Lower leg skin (tissue), 3 donors: Measurements from ENCODE around the gene CDH15.

Source experiments
- CTCF ChIP-seq, 3 donors: fragments of 450-650 bp; IDR thresholded peaks; one replicate each; pipeline ENCODE4 v1.5.1; 2016; ENCODE audit warnings: antibody characterized with exemption in 3 of 3, mild to moderate bottlenecking in 3 of 3, moderate library complexity in 2 of 3
- POLR2A ChIP-seq, 2 donors: fragments of 450-650 bp; IDR thresholded peaks; one replicate each; pipeline ENCODE4 v1.6.1; 2016 to 2017; ENCODE audit warnings: antibody characterized with exemption in 2 of 2, mild to moderate bottlenecking in 1 of 2, moderate library complexity in 1 of 2

- TF ChIP-seq CTCF (IDR thresholded peaks at IDR 0.05) (no peak), POLR2A (IDR thresholded peaks at IDR 0.05) (no peak)
Observed at GRCh38 chr16:89140401-89140800, 31.1 kb upstream of the CDH15 start.
